ENCODE measurements around the gene HAND1.

DNA sequence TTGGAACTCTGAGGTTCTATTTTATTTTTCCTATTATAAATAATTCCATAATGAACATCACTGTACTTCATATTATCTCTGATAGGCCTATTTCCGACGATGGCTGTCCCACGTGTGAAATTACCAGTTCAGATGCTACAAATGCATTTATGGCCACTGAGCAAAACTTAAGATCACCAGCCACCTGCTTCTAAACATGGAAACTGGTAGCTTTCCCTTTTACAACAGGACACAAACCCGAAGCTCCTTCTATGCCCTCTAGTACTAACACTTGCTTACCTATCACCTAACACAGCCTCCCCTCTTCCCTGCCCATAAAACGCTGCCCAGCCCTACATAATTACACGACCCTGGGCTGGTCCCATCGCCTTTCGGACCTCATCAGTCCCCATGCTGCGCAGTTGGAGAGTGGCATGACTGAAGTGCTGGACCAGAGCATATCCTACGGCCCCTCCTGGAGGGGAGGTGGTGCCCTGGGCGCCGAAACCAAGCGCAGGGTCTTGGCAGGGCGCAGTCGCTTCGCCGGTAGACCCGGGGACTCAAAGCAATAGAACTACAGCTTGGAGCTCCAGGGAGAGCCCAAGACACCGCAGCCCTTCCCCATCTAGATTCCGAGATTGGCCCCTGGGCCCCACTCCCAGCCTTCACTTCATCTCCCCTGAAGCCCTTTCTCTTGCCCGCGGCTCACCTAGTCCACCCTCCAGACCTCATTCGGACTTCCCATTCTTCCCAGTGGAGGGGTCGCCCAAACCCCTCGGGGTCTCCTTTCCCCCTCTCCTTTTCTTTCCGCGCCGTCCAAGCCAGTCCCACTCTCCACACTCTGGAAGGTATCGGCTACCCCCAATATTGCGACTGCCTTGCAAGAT lies 33.2 kb downstream of the HAND1 start:
- no peak for TF ChIP-seq YY1 (IDR thresholded peaks at IDR 0.05; ENCODE audit: insufficient read depth, insufficient read length)
- TF ChIP-seq ZNF274 (IDR thresholded peaks at IDR 0.05; ENCODE audit: low read depth, low read length), result no peak
- no peak for TF ChIP-seq SUZ12 (IDR thresholded peaks at IDR 0.05; ENCODE audit: extremely low read depth, insufficient read depth, insufficient read length)

Data from NT2/D1 (cell line).